GM19328 (cell line): ENCODE results near the gene DNASE1L3.
"Not testable (repeated sequence)": the region's sequence is repeated elsewhere in the genome, so short reads cannot be mapped to it uniquely, and the experiment has no call there.

Experiments
- ATAC-seq: cut with Tn5 transposase; IDR thresholded peaks from one replicate; pipeline ENCODE4 v1.9.1; 2021; ENCODE audit warnings: mild to moderate bottlenecking, moderate library complexity; ENCODE audit not compliant: unreplicated experiment

The DNASE1L3 gene

DNA sequence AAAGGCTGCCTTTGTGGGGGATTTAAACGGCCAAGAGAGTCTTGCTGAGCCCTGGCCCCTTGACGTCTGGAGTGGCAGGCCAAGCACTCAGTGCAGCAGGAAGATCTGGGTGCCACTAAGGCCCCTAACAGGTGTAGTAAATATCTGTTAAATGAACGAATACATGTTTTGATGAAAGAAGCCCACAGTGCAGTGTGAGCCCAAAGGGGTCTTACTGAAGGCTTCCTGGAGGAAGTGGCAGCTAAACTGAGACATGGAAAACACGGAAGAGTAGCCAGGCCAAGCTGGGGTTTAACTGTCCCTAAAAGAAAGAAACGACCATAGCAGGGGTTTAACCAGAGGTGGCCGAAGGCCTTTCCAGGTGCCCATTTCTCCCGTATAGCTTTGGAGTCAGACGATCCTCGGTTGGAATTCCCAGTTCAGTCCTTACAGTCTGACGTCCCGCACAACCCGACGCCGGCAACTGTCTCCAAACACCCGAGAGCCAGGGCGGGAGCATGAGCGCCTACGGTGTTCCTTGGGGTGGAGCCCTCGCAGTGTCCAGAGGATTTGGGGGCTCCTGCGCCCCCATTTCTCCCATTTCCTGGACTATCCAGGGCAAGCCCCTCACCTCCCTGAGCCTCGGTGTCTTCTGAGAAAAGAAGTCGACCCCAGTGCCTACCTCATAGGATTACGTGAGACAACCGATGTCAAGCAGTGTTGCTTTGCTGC, 25.9 kb upstream of the DNASE1L3 start:
- no peak for ATAC-seq

GRCh38 chr3:58235970-58236369, 25.2 kb upstream of the DNASE1L3 start:
- ATAC-seq = no peak

DNA sequence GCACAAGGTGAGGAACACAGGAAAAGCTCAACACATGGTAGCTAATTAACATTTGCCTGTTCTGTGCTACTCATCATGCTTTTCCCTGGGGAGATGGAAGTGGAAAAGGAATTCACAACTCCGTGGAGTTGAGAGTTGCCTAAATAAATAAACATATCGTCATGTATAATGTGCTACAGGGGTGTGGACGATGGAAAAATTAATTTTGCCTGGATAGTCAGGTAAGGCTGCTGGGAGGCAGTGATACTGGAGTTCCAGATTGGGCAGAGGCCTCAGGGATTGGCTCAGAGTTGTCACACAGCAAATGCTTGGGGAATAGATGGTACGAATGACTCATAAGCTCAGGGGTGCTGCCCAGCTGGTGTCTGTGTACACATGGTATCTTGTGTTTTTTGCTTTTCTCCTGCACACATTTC, 23.8 kb upstream of the DNASE1L3 start:
- ATAC-seq = no peak

GRCh38 chr3:58231666-58232065, 20.9 kb upstream of the DNASE1L3 start:
- no peak for ATAC-seq

GRCh38 chr3:58230876-58231552, 20.2 kb upstream of the DNASE1L3 start:
- no peak for ATAC-seq

DNA sequence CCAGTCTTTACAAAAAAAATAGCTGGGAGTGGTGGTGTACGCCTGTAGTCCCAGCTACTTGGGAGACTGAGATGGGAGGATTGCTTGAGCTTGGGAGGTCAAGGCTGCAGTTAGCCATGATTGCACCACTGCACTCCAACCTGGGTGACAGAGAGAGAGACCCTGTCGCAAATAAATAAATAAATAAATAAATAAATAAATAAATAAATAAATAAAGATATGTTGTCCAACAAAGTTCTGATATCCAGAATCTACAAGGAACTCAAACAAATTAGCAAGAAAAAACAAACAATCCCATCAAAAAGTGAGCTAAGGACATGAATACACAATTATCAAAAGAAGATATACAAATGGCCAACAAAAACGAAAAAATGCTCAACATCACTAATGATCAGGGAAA, 17.2 kb upstream of the DNASE1L3 start:
- not testable (repeated sequence) for ATAC-seq

GRCh38 chr3:58223855-58224254, 13.1 kb upstream of the DNASE1L3 start:
- ATAC-seq = no peak

DNA sequence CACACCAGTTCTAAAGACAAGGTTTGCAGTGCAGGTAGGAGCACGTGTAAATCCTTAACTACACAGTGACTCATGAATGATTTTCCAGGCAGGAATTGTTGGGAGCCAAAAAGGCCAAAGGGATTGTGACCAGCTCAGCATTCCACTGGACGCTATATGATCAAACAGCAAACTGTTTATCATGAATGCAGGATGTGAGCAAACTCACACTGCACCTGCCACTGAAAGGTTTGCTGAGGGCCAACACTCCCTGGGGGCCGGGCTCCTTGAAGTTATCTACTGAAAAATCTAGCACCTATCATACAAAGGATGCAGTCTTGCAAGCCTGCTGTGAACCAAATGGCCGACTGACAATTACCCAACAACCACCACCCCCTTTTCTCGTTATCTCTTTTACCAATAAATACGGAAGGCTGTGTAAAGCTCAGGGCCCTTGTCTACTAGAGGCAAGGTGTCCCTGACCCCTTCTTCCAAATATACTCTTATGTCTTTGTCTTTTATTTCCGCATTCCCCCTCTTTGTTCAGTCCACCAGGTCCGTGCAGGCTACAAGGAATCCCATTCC, 11.5 kb upstream of the DNASE1L3 start:
- ATAC-seq = no peak

DNA sequence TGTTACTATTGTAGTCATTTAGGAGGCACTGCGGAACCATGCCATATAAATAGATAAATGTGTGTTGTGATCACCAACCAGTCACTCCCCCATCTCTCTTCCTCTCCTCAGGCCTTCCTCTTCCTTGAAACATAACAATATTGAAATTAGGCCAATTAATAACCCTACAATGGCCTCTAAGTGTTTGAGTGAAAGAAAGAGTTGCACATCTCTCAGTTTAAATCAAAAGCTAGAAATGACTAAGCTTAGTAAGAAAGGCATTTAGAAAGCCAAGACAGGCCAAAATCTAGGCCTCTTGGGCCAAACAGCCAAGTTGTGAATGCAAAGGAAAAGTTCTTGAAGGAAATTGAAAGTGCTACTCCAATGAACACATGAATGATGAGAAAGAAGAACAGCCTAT, 8.1 kb upstream of the DNASE1L3 start:
- no peak for ATAC-seq

- ATAC-seq = no peak
Observed at GRCh38 chr3:58217209-58217811, 6.5 kb upstream of the DNASE1L3 start.

DNA sequence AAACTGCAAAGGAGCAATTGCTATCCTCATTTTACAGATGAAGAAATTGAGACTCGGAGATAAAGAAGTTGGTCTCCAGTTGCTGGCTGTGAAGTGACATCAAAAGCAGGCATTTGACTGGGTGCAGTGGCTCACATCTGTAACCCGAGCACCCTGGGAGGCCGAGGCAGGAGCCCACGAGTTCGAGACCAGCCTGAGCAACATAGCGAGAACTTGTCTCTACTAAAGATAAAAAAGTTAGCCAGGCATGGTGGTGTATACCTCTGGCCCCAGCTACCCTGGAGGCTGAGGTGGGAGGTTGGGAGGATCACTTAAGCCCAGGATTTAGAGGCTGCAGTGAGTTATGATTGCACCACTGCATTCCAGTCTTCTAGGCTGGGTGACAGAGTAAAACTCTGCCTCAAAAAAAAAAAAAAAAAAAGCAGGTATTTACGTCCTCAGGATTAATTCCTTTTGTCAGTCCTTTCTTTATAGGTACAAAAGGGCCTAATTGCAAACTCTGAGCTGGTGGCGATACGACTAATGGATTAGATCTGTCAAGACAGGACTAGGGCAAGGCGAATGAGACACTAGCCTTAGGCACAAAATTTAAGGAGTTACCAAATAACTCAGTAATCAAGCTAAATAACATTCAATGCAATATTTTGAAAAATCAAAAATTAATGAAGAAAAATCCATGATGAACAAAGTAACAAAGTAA, 5.9 kb upstream of the DNASE1L3 start:
- no peak for ATAC-seq

- ATAC-seq = no peak
Observed at GRCh38 chr3:58215317-58216025, 4.7 kb upstream of the DNASE1L3 start.

DNA sequence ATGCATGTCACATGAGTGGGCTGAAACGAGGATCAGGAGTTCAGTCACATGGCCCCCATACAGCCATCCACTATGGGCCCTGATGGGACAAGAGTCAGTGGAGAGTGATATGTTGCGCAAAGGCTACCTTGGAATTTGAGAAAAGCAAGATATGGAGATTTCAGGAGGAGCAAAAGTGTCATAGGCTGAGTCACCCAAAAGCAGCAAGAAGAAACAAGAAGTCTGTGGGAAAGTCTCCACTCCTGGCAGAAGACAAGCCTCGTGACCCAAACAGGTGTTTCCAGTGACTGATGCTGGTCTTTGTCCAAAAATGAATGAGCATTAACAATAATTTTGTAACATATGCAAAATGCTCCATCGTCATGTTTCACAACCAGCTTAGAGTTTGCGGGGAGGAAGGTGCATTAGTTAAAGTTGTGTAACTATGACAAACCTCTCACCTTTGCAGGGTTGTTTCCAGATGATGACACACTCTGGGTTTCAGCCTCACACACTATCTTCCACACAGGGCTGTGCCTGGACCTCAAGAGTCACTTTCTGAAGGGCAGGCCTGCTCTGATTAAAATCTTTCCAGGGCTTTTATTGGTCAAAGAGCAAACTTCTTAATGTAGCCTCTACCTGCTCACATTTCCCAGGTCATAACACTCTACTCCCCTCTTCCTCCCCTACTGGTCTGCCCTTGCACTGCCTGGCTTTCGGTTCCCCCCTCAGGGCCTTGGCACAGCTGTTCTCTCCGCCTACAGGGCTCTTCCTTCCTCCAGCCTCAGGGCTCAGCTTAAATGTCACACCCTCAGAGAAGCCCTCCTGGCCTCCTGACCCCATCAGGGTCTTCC, 3.9 kb upstream of the DNASE1L3 start:
- peak; percentile 77 for ATAC-seq

GRCh38 chr3:58209933-58210332, 839 bp downstream of the DNASE1L3 start:
- ATAC-seq = no peak

DNA sequence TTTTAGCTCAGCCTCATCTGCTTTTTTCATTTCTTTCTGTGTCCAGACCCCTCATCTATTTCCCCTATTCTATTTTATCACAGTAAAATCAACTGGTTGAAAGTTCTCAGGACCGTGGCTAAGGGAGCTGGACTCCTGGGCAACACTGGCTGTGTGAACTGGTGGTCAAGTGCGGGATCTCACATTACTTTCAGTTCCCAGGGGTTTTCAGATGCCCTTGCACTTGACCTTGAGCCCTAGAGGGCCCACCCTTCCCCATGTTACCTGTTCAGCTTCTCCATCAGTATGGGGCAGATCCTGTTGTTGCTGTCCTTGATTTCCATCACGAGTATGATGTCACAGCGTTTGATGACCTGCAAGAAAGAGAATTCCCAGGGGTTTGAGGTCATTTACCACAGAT, 2.8 kb downstream of the DNASE1L3 start:
- no peak for ATAC-seq

- ATAC-seq = no peak
Observed at GRCh38 chr3:58206406-58207011, 4.3 kb downstream of the DNASE1L3 start.

- ATAC-seq = no peak
Observed at GRCh38 chr3:58205981-58206380, 4.8 kb downstream of the DNASE1L3 start.

GRCh38 chr3:58204720-58205119, 6.1 kb downstream of the DNASE1L3 start:
- ATAC-seq = no peak

- no peak for ATAC-seq
Observed at GRCh38 chr3:58203541-58203940, 7.2 kb downstream of the DNASE1L3 start.
